ENCODE results near the gene RIN3.
"Not testable (repeated sequence)": the region's sequence is repeated elsewhere in the genome, so short reads cannot be mapped to it uniquely, and the experiment has no call there.

Gene RIN3

DNA sequence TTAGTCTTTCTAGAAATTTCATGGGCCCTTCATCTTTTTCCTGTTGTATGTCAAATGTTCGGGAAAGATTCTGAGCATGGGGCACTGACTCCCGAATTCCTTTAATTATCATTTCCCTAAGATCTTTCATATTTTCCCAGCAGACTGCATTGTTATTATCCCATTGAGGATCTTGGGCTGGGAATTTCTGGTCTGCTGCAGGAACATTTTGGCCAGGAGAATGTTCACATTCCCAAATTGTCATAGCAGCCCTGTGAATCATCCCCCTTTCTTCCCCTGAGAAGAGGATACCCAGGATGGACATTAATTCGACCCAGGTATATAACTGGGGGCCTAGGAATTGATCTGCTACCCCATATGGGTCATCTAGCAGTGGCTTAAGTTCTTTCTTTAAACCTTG lies 112.5 kb downstream of the RIN3 start:
- Mint-ChIP-seq H3K4me1 (ENCODE audit: low read depth) (peaks cover 3% of the 10 kb centered on the region), H3K36me3 (ENCODE audit: low read depth) (peaks cover 32% of the 10 kb centered on the region), H3K9me3 (peaks cover 67% of the 10 kb centered on the region)

DNA sequence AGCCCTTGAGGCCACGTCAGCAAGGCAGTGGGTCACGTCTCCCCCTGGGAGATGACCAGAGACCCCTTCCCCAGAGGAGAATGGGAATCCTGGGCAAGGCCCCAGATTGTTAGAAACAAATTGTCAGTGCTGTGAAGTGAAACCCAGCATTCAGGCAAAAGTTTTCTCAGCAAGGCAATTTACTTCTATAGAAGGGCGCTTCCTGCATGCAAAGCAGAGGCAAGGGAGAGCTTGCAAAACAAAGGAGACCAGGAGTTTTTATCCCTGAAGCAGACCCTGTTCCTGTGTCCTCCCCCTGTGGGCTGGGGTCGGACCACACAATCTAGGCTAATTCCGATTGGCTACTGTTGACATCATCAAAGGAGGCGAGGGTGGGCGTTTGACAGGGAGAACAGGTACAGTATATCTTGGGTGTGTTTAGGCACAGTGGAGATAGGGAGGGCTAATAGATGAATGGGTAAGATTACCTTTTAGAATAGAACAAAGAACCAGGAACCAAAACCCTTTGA lies 114.2 kb downstream of the RIN3 start:
- H3K36me3 Mint-ChIP-seq (ENCODE audit: low read depth), result peaks cover 26% of the 10 kb centered on the region
- H3K4me1 Mint-ChIP-seq (ENCODE audit: low read depth), result peaks cover 3% of the 10 kb centered on the region
- peaks cover 53% of the 10 kb centered on the region for H3K9me3 Mint-ChIP-seq
- H3K27me3 Mint-ChIP-seq (ENCODE audit: low read depth), result no peaks in the 10 kb centered on the region
- no peak overlapping the region for H3K27ac Mint-ChIP-seq
- no peak overlapping the region for H3K4me3 Mint-ChIP-seq

More for the DNA sequence above, 112.5 kb downstream of the RIN3 start:
- no peak overlapping the region for H3K27ac Mint-ChIP-seq
- no peak overlapping the region for H3K4me3 Mint-ChIP-seq
- no peaks in the 10 kb centered on the region for H3K27me3 Mint-ChIP-seq (ENCODE audit: low read depth)

DNA sequence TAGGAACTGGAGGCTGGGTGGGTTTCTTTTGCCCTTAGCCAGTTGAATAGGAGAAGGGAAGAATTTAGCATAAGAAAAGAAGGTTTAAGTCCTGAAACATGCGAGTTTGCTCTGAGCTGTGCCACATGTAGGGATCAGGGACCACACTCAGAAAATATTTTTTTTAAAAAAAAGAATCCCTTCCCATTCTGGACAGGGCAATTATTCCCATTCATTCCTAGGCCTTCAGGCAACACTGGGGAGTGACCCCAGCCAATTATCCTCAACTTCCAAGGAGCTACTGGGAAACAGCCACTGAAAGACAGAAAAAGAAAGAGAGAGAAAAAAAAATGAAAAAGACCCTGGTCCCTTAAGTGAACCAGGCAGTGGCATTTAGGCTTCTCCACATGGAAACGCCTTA lies 115.1 kb downstream of the RIN3 start:
- Mint-ChIP-seq H3K4me3 (no peak overlapping the region), H3K27me3 (ENCODE audit: low read depth) (peaks cover 5% of the 10 kb centered on the region), H3K9me3 (peaks cover 48% of the 10 kb centered on the region), H3K36me3 (ENCODE audit: low read depth) (peaks cover 26% of the 10 kb centered on the region), H3K4me1 (ENCODE audit: low read depth) (peaks cover 9% of the 10 kb centered on the region), H3K27ac (no peak overlapping the region)

DNA sequence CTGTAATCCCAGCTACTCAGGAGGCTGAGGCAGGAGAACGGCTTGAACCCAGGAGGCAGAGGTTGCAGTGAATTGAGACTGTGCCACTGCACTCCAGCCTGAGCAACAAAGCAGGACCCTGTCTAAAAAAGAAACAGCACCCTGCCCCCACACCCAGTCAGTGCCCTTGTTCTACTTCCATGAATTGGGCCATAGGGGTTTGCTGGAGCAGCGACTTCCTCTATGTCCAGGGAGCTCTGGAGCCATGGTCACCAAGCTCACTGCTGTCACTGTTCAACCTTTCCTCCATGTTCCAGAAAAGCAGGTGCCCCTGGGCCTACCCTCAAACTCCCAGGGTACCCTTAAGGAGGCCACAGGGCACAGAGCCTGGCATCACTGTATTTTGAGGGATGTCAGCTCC lies 116.8 kb downstream of the RIN3 start:
- Mint-ChIP-seq H3K4me3 (no peak overlapping the region), H3K36me3 (ENCODE audit: low read depth) (peaks cover 21% of the 10 kb centered on the region), H3K4me1 (ENCODE audit: low read depth) (peaks cover 9% of the 10 kb centered on the region), H3K9me3 (peaks cover 31% of the 10 kb centered on the region), H3K27ac (no peak overlapping the region), H3K27me3 (ENCODE audit: low read depth) (peaks cover 5% of the 10 kb centered on the region)

DNA sequence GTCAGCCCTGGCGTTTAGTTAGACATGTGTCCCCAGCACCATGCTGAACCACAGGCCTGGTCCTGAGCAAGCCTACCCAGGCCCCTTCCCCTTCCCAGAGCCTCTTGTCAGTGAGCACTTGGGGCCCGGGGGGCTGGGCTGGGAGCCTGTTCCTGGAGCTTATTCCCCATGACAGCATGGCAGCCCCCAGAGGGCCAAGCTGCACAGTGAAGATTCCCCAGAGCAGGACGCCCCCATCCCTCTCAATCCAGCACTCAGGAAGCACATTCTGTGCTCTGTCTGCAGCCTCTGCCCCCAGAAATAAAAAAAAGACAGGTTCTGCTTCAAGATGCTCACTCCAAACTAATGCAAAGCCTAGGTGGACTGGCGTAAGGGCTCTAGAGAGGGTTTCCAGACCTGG lies 117.5 kb downstream of the RIN3 start:
- no peak overlapping the region for H3K4me3 Mint-ChIP-seq
- H3K36me3 Mint-ChIP-seq (ENCODE audit: low read depth), result peaks cover 17% of the 10 kb centered on the region
- H3K4me1 Mint-ChIP-seq (ENCODE audit: low read depth), result peaks cover 10% of the 10 kb centered on the region
- H3K27me3 Mint-ChIP-seq (ENCODE audit: low read depth), result peaks cover 9% of the 10 kb centered on the region
- H3K27ac Mint-ChIP-seq, result no peak overlapping the region
- H3K9me3 Mint-ChIP-seq, result peaks cover 25% of the 10 kb centered on the region

DNA sequence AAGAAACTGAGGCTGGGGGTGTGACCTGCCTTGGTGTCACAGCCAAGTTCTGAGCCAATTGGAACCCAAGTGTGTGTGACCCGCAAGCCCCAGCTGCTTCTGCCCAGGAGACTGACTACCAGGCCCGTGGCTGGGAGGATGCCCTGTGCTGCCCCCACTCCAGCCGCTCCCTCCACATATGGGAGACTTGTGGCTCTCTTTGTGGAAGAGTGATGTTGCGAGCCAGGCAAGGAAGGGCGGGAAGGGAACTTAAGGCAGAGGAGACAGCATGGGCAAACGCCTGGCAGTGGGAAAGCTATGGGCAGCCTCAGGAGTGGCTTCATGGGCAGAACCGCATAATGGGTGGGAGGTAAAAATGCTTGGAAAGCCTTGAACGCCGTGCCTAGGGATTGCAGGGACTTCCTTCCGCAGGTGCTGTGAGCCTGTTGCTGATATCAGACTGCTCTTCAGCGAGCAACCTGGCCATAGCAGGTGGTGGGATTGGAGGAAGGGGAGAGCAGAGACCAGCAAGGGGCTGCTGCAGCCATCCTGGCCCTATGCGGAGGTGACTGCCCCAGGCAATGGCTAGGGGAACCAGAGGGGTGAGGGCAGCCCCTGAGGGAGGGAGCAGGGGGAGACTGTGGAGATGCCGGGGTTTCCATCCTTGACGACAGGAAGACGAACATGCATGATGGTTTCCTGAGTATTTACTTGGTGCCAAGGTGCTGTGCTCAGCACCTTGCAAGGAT lies 119.1 kb downstream of the RIN3 start:
- Mint-ChIP-seq H3K4me3 (no peak overlapping the region), H3K36me3 (ENCODE audit: low read depth) (peaks cover 9% of the 10 kb centered on the region), H3K9me3 (peaks cover 12% of the 10 kb centered on the region), H3K27me3 (ENCODE audit: low read depth) (peaks cover 9% of the 10 kb centered on the region), H3K4me1 (ENCODE audit: low read depth) (peaks cover 10% of the 10 kb centered on the region), H3K27ac (no peak overlapping the region)

DNA sequence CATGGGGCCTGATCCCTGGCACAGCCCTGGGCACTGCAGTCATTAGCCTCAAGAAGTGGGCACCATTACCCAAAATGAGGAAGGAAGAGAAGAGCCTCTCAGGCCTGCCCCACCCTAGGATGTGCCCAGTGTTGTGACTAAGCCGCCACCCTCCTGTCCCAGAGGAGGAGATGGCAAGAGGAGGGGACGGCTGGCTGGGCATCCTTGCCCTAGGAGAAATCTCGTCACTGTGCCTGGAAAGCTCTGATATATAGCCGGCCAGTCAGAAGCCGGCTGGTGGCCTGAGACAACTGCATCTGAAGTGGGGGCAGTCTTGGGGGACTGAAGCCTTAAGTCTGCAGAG lies 119.7 kb downstream of the RIN3 start:
- no peak overlapping the region for H3K27ac Mint-ChIP-seq
- H3K27me3 Mint-ChIP-seq (ENCODE audit: low read depth), result peaks cover 9% of the 10 kb centered on the region
- peaks cover 4% of the 10 kb centered on the region for H3K36me3 Mint-ChIP-seq (ENCODE audit: low read depth)
- H3K4me1 Mint-ChIP-seq (ENCODE audit: low read depth), result peaks cover 13% of the 10 kb centered on the region
- no peak overlapping the region for H3K4me3 Mint-ChIP-seq
- peaks cover 7% of the 10 kb centered on the region for H3K9me3 Mint-ChIP-seq

DNA sequence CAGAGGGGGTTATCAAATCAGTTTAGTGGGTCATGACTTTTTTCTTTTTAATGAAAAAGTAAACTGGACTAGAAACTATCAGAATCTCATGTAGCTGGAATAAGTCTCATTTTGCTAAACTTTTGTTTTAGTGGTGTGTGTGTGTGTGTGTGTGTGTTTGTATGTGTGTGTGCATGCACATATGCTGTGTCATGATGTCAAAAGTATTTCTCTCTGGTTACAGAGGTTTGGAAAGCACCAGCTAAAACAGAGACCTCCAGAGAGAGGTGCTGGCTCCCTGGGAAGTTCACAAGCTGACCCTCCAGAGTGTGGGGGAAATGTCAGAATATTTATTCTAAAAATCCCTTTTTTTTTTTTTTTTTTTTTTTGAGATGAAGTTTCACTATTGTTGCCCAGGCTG lies 120.1 kb downstream of the RIN3 start:
- peaks cover 9% of the 10 kb centered on the region for H3K27me3 Mint-ChIP-seq (ENCODE audit: low read depth)
- H3K27ac Mint-ChIP-seq, result no peak overlapping the region
- peaks cover 5% of the 10 kb centered on the region for H3K9me3 Mint-ChIP-seq
- H3K4me1 Mint-ChIP-seq (ENCODE audit: low read depth), result peaks cover 13% of the 10 kb centered on the region
- H3K36me3 Mint-ChIP-seq (ENCODE audit: low read depth), result peaks cover 4% of the 10 kb centered on the region
- no peak overlapping the region for H3K4me3 Mint-ChIP-seq

DNA sequence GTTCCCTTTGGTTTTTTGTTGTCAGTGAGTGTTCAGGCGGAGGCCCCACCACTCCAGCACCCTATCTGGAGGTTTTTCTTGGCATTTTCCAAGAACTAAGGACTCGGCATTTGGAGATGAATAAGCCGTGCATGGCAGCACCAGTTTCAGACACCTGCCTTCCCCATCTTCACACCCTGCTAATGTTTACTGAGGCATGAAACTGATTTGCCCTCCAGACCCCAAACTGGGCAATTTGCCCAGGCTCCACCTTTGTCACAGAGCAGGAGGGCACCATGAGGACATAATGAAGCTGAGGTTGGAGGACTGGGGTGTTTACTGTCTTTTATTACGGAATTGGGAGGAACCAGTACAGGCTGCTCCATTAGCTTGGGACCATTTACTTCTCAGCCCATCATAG lies 121.5 kb downstream of the RIN3 start:
- H3K36me3 Mint-ChIP-seq (ENCODE audit: low read depth), result no peaks in the 10 kb centered on the region
- H3K27me3 Mint-ChIP-seq (ENCODE audit: low read depth), result peaks cover 9% of the 10 kb centered on the region
- peaks cover 9% of the 10 kb centered on the region for H3K4me1 Mint-ChIP-seq (ENCODE audit: low read depth)
- H3K27ac Mint-ChIP-seq, result no peak overlapping the region
- H3K9me3 Mint-ChIP-seq, result no peaks in the 10 kb centered on the region
- H3K4me3 Mint-ChIP-seq, result no peak overlapping the region

DNA sequence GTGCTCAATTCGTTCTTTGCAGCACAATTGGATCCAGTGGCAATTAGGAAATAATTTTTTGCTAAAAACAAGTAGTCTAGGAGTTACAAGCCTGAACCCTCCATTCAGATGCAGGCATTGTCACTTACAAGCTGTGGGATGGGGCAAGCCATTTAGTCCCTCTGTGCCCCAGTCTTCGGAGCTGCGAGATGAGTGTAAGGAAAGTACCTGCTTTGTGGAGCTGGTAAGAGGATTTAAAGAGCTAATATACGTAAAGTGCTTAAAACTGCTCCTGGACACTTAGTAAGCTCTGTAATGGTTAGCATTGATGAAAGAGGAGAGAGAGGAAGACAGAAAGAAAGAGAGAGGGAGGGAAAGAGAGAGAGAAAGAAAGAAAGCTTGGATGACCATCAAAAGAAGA lies 122.3 kb downstream of the RIN3 start:
- Mint-ChIP-seq H3K4me1 (ENCODE audit: low read depth) (peaks cover 9% of the 10 kb centered on the region), H3K9me3 (no peaks in the 10 kb centered on the region), H3K36me3 (ENCODE audit: low read depth) (no peaks in the 10 kb centered on the region), H3K27me3 (ENCODE audit: low read depth) (peaks cover 9% of the 10 kb centered on the region), H3K4me3 (no peak overlapping the region), H3K27ac (no peak overlapping the region)

DNA sequence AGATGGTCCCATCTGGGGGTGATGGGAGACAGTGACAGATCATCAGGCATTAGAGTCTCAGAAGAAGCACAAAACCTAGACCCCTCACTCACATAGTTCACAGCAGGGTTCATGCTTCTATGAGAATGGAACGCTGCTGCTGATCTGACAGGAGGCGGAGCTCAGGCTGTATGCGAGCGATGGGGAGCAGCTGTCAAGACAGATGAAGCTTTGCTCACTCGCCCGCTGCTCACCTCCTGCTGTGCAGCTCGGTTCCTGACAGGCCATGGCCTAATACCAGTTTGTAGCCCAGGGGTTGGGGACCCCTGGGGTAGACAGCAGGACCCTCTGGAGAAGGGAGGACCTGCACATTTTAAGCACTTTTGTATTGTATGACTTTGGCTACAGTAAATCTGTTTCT lies 123.6 kb downstream of the RIN3 start:
- no peak overlapping the region for H3K27ac Mint-ChIP-seq
- peaks cover 9% of the 10 kb centered on the region for H3K27me3 Mint-ChIP-seq (ENCODE audit: low read depth)
- H3K4me1 Mint-ChIP-seq (ENCODE audit: low read depth), result peaks cover 9% of the 10 kb centered on the region
- no peaks in the 10 kb centered on the region for H3K9me3 Mint-ChIP-seq
- no peaks in the 10 kb centered on the region for H3K36me3 Mint-ChIP-seq (ENCODE audit: low read depth)
- H3K4me3 Mint-ChIP-seq, result no peak overlapping the region

DNA sequence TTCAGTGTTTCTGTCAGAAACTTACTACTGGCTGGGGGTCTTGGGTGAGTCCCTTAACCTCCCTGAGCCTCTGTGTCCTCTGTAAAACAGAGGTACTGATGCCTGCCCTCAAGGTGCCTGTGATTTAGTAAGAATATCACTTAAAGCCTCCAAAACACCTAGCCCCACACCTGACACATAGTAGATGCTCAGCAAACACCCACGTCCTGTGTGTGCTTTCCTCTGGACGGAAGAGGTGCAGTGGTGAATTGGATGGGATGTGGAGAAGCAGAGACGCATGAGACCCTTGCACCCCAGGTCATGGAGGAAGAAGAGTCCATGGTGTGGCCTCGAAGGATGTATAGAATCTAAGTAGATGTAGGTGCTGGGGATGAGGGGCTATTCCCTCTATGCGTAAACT lies 124.3 kb downstream of the RIN3 start:
- peaks cover 9% of the 10 kb centered on the region for H3K27me3 Mint-ChIP-seq (ENCODE audit: low read depth)
- no peak overlapping the region for H3K27ac Mint-ChIP-seq
- peaks cover 10% of the 10 kb centered on the region for H3K4me1 Mint-ChIP-seq (ENCODE audit: low read depth)
- H3K9me3 Mint-ChIP-seq, result no peaks in the 10 kb centered on the region
- H3K36me3 Mint-ChIP-seq (ENCODE audit: low read depth), result peaks cover 4% of the 10 kb centered on the region
- no peak overlapping the region for H3K4me3 Mint-ChIP-seq

DNA sequence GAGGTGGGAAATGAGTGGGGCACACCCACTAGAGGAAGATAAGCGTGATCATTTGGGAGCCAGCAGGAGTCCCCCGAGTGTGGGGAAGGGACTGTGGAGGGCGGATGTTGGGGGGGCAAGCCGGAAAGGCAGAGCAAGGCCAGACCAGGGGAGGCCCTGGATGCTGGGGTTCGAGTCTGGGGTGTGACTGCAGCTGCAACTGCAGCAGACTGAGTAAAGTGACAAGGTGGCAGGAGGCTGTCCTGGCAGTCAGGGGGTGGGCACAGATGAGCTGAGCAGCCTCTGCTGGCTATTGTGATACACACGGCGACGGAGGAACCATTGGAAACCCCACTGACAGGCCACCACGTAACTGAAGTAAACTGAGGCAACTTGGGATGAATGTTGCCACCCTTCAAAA lies 124.7 kb downstream of the RIN3 start:
- H3K4me3 Mint-ChIP-seq, result no peak overlapping the region
- H3K9me3 Mint-ChIP-seq, result no peaks in the 10 kb centered on the region
- H3K27me3 Mint-ChIP-seq (ENCODE audit: low read depth), result peaks cover 6% of the 10 kb centered on the region
- H3K4me1 Mint-ChIP-seq (ENCODE audit: low read depth), result peaks cover 7% of the 10 kb centered on the region
- peaks cover 4% of the 10 kb centered on the region for H3K36me3 Mint-ChIP-seq (ENCODE audit: low read depth)
- no peak overlapping the region for H3K27ac Mint-ChIP-seq

DNA sequence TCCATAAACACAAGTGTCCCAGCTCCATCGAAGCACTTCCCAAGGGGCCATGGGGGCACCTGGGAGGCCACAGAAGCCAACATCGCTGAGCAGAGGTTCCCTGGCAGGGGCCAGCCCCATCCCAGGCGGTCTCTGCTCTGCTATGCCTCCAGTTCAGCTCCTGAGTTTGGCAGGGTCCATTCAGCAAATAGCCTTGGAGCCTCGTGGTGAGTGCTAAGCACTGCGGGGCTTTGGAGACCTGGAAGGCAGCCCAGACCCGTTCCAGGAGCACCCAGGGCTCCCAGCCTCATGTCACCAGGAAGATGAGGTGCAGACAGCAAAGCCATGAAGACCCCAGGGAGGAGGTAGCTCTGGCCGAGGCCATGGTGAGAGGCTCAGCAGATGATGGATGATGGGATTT lies 125.3 kb downstream of the RIN3 start:
- Mint-ChIP-seq H3K9me3 (no peaks in the 10 kb centered on the region), H3K27me3 (ENCODE audit: low read depth) (peaks cover 4% of the 10 kb centered on the region), H3K36me3 (ENCODE audit: low read depth) (peaks cover 4% of the 10 kb centered on the region), H3K4me3 (no peak overlapping the region), H3K27ac (no peak overlapping the region), H3K4me1 (ENCODE audit: low read depth) (peaks cover 5% of the 10 kb centered on the region)

DNA sequence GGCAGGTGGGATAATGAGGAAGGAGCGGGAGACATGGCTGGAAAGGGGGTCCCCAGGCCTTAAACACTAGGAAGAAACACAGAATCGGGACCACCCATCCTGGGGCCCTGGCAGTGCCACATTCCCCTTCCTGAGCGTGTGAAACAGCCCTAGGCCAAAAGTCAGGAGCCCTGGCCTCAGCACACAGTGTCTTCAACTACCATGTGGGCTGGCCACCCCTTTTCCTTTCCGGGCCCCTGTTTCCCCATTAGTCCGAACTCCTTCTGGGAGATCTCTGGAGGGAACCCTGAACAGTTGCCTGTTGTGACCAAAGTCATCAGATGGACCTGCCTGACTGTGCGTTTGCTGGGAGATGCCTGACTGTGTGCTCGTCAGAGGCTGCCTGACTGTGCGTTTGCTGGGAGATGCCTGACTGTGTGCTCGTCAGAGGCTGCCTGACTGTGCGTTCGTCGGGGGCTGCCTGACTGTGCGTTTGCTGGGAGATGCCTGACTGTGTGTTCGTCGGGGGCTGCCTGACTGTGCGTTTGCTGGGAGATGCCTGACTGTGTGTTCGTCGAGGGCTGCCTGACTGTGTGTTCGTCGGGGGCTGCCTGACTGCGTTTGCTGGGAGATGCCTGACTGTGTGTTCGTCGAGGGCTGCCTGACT lies 126.0 kb downstream of the RIN3 start:
- not testable (repeated sequence) for H3K4me3 Mint-ChIP-seq; H3K36me3 Mint-ChIP-seq (ENCODE audit: low read depth); H3K4me1 Mint-ChIP-seq (ENCODE audit: low read depth); H3K27me3 Mint-ChIP-seq (ENCODE audit: low read depth); H3K27ac Mint-ChIP-seq; H3K9me3 Mint-ChIP-seq
